Activated naive CD4-positive, alpha-beta T cell treated with anti-CD3 and anti-CD28 coated beads, Interleukin-2, amount 10 ng/mL, durations not matched to agents 7 days and 5 days (primary cell): ENCODE results near the gene TRMT11.
"Not testable (repeated sequence)": the region's sequence is repeated elsewhere in the genome, so short reads cannot be mapped to it uniquely, and the experiment has no call there.

Experiments
- CTCF ChIA-PET: fragments of 350-600 bp; sonication (Branson Sonifier 250); formaldehyde crosslinking; loops from one replicate; lab custom pipeline; 2021; ENCODE audit warnings: antibody characterized with exemption; lab: Charles Lee
- DNase-seq: peaks from one replicate; pipeline ENCODE4 v3.0.0-alpha.2; 2020
- H3K27ac Mint-ChIP-seq: one replicate; pipeline ENCODE4 v1.8.0; 2021; ENCODE audit warnings: mild to moderate bottlenecking, moderate library complexity, mixed read lengths
- H3K27me3 Mint-ChIP-seq: one replicate; pipeline ENCODE4 v1.8.0; 2021; ENCODE audit warnings: mild to moderate bottlenecking, mixed read lengths
- H3K36me3 Mint-ChIP-seq: one replicate; pipeline ENCODE4 v1.8.0; 2021; ENCODE audit warnings: mixed read lengths
- H3K4me1 Mint-ChIP-seq: one replicate; pipeline ENCODE4 v1.8.0; 2021; ENCODE audit warnings: mixed read lengths
- H3K4me3 Mint-ChIP-seq: one replicate; pipeline ENCODE4 v1.8.0; 2021; ENCODE audit warnings: mild to moderate bottlenecking, moderate library complexity, mixed read lengths
- H3K9me3 Mint-ChIP-seq: one replicate; pipeline ENCODE4 v1.8.0; 2021; ENCODE audit warnings: mixed read lengths

TRMT11 gene

GRCh38 chr6:125988280-125988679, 1.9 kb downstream of the TRMT11 start:
- no peak for DNase-seq
- H3K9me3 Mint-ChIP-seq: no peaks in the 10 kb centered on the region
- peaks cover 13% of the 10 kb centered on the region for H3K4me1 Mint-ChIP-seq
- CTCF ChIA-PET: interaction anchor here (1.0 kb wide), 1 partner anchor 32 kb away, joined by 3 read pairs; the partner anchor contains the start of gene HINT3
- H3K36me3 Mint-ChIP-seq: no peaks in the 10 kb centered on the region
- no peaks in the 10 kb centered on the region for H3K27me3 Mint-ChIP-seq
- no peak overlapping the region for H3K4me3 Mint-ChIP-seq
- no peak overlapping the region for H3K27ac Mint-ChIP-seq

GRCh38 chr6:125989631-125990030, 3.3 kb downstream of the TRMT11 start:
- DNase-seq: no peak
- Mint-ChIP-seq H3K9me3 (no peaks in the 10 kb centered on the region), H3K4me3 (no peak overlapping the region), H3K4me1 (peaks cover 13% of the 10 kb centered on the region), H3K36me3 (no peaks in the 10 kb centered on the region), H3K27me3 (no peaks in the 10 kb centered on the region), H3K27ac (peak overlapping the region; percentile 29)
- CTCF ChIA-PET: interaction anchor here (0.8 to 1.3 kb wide), 2 partner anchors 15 to 351 kb away, joined by 4 read pairs; partner anchors contain the start of gene CENPW

GRCh38 chr6:125991653-125992052, 5.3 kb downstream of the TRMT11 start:
- H3K4me1 Mint-ChIP-seq: peaks cover 14% of the 10 kb centered on the region
- H3K27ac Mint-ChIP-seq: no peak overlapping the region
- no peak overlapping the region for H3K4me3 Mint-ChIP-seq
- no peaks in the 10 kb centered on the region for H3K9me3 Mint-ChIP-seq
- no peaks in the 10 kb centered on the region for H3K36me3 Mint-ChIP-seq
- no peak for DNase-seq
- CTCF ChIA-PET: interaction anchor here (1.1 to 2.6 kb wide), 5 partner anchors 17 to 370 kb away, joined by 3 to 6 read pairs (median 3); partner anchors contain the start of genes HINT3 and NCOA7
- H3K27me3 Mint-ChIP-seq: no peaks in the 10 kb centered on the region

- H3K27ac Mint-ChIP-seq: no peak overlapping the region
- no peak overlapping the region for H3K4me3 Mint-ChIP-seq
- DNase-seq: no peak
- no peaks in the 10 kb centered on the region for H3K9me3 Mint-ChIP-seq
- H3K4me1 Mint-ChIP-seq: peaks cover 7% of the 10 kb centered on the region
- no peaks in the 10 kb centered on the region for H3K27me3 Mint-ChIP-seq
- peaks cover 9% of the 10 kb centered on the region for H3K36me3 Mint-ChIP-seq
- CTCF ChIA-PET: interaction anchor here (0.7 to 2.1 kb wide), 14 partner anchors 8 to 820 kb away, joined by 3 to 10 read pairs (median 4); partner anchors contain the start of gene TRMT11
Observed at GRCh38 chr6:125994670-125995488, 8.5 kb downstream of the TRMT11 start.

GRCh38 chr6:125995972-125996580, 9.7 kb downstream of the TRMT11 start:
- peak; percentile 76 for DNase-seq
- H3K4me1 Mint-ChIP-seq: peaks cover 6% of the 10 kb centered on the region
- H3K36me3 Mint-ChIP-seq: peaks cover 16% of the 10 kb centered on the region
- H3K27me3 Mint-ChIP-seq: no peaks in the 10 kb centered on the region
- H3K9me3 Mint-ChIP-seq: no peaks in the 10 kb centered on the region
- CTCF ChIA-PET: interaction anchor here (0.6 to 2.1 kb wide), 15 partner anchors 8 to 334 kb away, joined by 3 to 10 read pairs (median 4); partner anchors contain the start of gene TRMT11
- peak overlapping the region; percentile 36 for H3K4me3 Mint-ChIP-seq
- no peak overlapping the region for H3K27ac Mint-ChIP-seq

GRCh38 chr6:126002755-126003679, 16.7 kb downstream of the TRMT11 start:
- peak overlapping the region; percentile 74 for H3K27ac Mint-ChIP-seq
- peaks cover 37% of the 10 kb centered on the region for H3K36me3 Mint-ChIP-seq
- CTCF ChIA-PET: interaction anchor here (0.6 to 1.1 kb wide), 5 partner anchors 8 to 1188 kb away, joined by 3 to 4 read pairs (median 3); no protein-coding TSS in a partner anchor

GRCh38 chr6:126007800-126008199, 21.5 kb downstream of the TRMT11 start:
- Mint-ChIP-seq H3K36me3 (peaks cover 30% of the 10 kb centered on the region), H3K9me3 (no peaks in the 10 kb centered on the region), H3K4me3 (no peak overlapping the region), H3K27ac (no peak overlapping the region), H3K4me1 (peaks cover 9% of the 10 kb centered on the region), H3K27me3 (no peaks in the 10 kb centered on the region)
- no peak for DNase-seq
- CTCF ChIA-PET: interaction anchor here (0.7 to 1.0 kb wide), 2 partner anchors 12 to 21 kb away, joined by 3 read pairs; no protein-coding TSS in a partner anchor

More at GRCh38 chr6:126002755-126003679, 16.7 kb downstream of the TRMT11 start:
- Mint-ChIP-seq H3K4me1 (peaks cover 18% of the 10 kb centered on the region), H3K27me3 (no peaks in the 10 kb centered on the region), H3K9me3 (no peaks in the 10 kb centered on the region), H3K4me3 (peak overlapping the region; percentile 22)
- no peak for DNase-seq

GRCh38 chr6:126010040-126010439, 23.7 kb downstream of the TRMT11 start:
- no peak overlapping the region for H3K27ac Mint-ChIP-seq
- H3K27me3 Mint-ChIP-seq: no peaks in the 10 kb centered on the region
- H3K9me3 Mint-ChIP-seq: no peaks in the 10 kb centered on the region
- H3K4me3 Mint-ChIP-seq: no peak overlapping the region
- no peaks in the 10 kb centered on the region for H3K4me1 Mint-ChIP-seq
- peaks cover 21% of the 10 kb centered on the region for H3K36me3 Mint-ChIP-seq
- CTCF ChIA-PET: no interaction called here
- no peak for DNase-seq

- H3K4me1 Mint-ChIP-seq: peaks cover 2% of the 10 kb centered on the region
- no peak overlapping the region for H3K27ac Mint-ChIP-seq
- no peak overlapping the region for H3K4me3 Mint-ChIP-seq
- no peaks in the 10 kb centered on the region for H3K9me3 Mint-ChIP-seq
- H3K36me3 Mint-ChIP-seq: peaks cover 24% of the 10 kb centered on the region
- no peak for DNase-seq
- no peaks in the 10 kb centered on the region for H3K27me3 Mint-ChIP-seq
- CTCF ChIA-PET: no interaction called here
Observed at GRCh38 chr6:126015863-126016262, 29.5 kb downstream of the TRMT11 start.

- peaks cover 27% of the 10 kb centered on the region for H3K36me3 Mint-ChIP-seq
- CTCF ChIA-PET: no interaction called here
- peaks cover 2% of the 10 kb centered on the region for H3K4me1 Mint-ChIP-seq
Observed at GRCh38 chr6:126016591-126016990, 30.3 kb downstream of the TRMT11 start.

GRCh38 chr6:126017668-126018067, 31.3 kb downstream of the TRMT11 start:
- DNase-seq: no peak
- no peak overlapping the region for H3K4me3 Mint-ChIP-seq
- H3K4me1 Mint-ChIP-seq: peaks cover 2% of the 10 kb centered on the region
- no peak overlapping the region for H3K27ac Mint-ChIP-seq
- H3K27me3 Mint-ChIP-seq: no peaks in the 10 kb centered on the region
- peaks cover 26% of the 10 kb centered on the region for H3K36me3 Mint-ChIP-seq
- CTCF ChIA-PET: interaction anchor here (1.6 kb wide), 1 partner anchor 22 kb away, joined by 8 read pairs; no protein-coding TSS in a partner anchor
- H3K9me3 Mint-ChIP-seq: no peaks in the 10 kb centered on the region

More at GRCh38 chr6:126016591-126016990, 30.3 kb downstream of the TRMT11 start:
- Mint-ChIP-seq H3K4me3 (no peak overlapping the region), H3K27ac (no peak overlapping the region), H3K9me3 (no peaks in the 10 kb centered on the region), H3K27me3 (no peaks in the 10 kb centered on the region)
- no peak for DNase-seq

- H3K27me3 Mint-ChIP-seq: no peaks in the 10 kb centered on the region
- no peak overlapping the region for H3K4me3 Mint-ChIP-seq
- H3K36me3 Mint-ChIP-seq: peaks cover 25% of the 10 kb centered on the region
- CTCF ChIA-PET: no interaction called here
- peaks cover 2% of the 10 kb centered on the region for H3K4me1 Mint-ChIP-seq
- DNase-seq: no peak
- H3K9me3 Mint-ChIP-seq: no peaks in the 10 kb centered on the region
- no peak overlapping the region for H3K27ac Mint-ChIP-seq
Observed at GRCh38 chr6:126020305-126021050, 34.1 kb downstream of the TRMT11 start.

GRCh38 chr6:126023474-126023873, 37.1 kb downstream of the TRMT11 start:
- H3K9me3 Mint-ChIP-seq, H3K27ac Mint-ChIP-seq, H3K27me3 Mint-ChIP-seq, H3K4me1 Mint-ChIP-seq, H3K4me3 Mint-ChIP-seq, DNase-seq: not testable (repeated sequence)
- H3K36me3 Mint-ChIP-seq: peaks cover 20% of the 10 kb centered on the region
- CTCF ChIA-PET: interaction anchor here (1.3 kb wide), 1 partner anchor 11 kb away, joined by 3 read pairs; no protein-coding TSS in a partner anchor
